Hindlimb muscle (tissue), 1 donor: ENCODE results near the gene LCN6. TPM values are rescaled to one million over a fixed set of nuclear protein-coding genes. Genes with fewer than 3 reads are reported as not detected.
"Not testable (repeated sequence)": the region's sequence is repeated elsewhere in the genome, so short reads cannot be mapped to it uniquely, and the experiment has no call there.

Source experiments
- DNase-seq: peaks from one replicate; pipeline ENCODE4 v3.0.0-alpha.2; 2013
- polyA plus RNA-seq: library from polyadenylated mRNA; unstranded; fragments of 120-200 nt; gene quantifications from one replicate; pipeline ENCODE4 v1.2.1, GENCODE V29; 2013; ENCODE audit not compliant: insufficient read length

The LCN6 gene
- polyA plus RNA-seq, 1 donor, result not detected

DNA sequence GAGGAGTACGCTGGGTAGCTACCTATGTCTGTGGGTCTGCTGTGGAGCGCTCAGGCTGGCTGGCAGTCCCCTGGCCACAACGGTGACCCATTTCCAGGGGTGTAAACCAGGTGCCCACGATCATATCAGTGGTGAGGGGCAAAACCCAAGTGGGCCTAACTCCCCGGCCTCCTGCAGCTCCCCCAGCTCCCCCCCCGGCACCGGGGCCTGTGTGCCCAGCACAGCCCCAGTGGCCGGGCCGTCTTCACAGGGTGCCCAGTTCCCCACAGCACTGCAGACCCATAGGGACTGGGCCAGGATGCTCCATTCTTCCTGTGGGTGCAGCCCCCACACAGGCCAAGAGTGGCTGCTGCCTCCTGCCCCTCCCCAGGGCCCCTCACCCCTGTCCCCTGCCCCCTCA is 10.7 kb upstream of the LCN6 start:
- no peak for DNase-seq

DNA sequence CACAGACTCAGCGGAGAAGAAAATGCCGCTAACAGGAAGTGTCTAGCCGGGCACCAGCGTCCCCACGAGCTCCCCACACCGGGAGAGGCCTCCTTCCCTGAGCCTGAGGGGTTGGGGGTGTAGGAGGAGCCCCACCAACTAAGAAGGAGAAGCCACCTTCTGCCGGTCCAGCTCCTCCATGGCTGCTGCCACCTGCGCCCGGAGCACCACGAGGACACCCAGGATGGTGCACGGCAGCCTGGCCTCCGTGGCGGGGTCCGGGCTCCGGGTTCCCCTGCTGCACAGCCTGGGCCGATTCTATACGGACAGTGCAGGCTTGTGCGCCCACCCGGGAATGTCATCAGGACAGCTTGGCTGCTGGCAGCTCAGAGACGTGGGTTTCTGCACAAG is 9.4 kb upstream of the LCN6 start:
- no peak for DNase-seq

DNA sequence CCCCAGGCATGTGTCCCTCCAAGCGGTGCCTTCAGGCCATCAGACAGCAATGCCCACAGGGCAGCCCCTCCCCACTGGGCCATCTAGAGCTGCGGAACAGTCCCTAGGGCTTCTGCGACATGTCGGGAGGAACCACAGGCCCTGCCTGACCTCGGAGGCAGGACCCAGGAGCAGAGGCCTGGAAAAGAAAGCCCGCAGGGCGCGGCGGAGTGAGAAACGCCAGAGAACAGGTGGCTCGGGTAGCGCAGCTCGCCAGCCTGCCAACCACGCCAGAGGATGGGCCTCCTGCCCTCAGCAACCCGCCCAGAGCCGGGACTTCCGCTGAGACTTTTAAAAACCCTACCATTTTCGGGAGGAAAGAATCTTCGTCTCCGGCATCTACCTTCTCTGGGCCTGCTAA is 9.0 kb upstream of the LCN6 start:
- no peak for DNase-seq

DNA sequence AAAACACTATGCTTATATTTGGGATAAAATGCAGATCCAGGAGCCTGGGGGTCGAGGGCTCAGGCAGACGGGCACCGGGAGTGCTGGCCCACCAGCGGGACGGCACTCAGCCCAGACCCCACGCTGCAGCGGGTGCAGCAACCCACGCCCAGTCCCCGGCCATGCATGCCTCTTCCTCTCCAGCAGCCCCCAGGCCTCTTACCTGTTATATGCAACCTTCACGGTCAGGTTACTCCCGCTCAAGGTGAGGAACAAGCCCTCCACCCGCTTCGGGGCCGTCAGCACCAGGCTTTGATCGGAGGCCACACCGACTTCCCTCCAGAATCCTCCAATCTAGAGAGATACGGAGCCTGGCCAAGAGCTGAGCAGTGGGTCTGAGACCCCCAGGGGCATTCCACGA is 8.5 kb upstream of the LCN6 start:
- no peak for DNase-seq

DNA sequence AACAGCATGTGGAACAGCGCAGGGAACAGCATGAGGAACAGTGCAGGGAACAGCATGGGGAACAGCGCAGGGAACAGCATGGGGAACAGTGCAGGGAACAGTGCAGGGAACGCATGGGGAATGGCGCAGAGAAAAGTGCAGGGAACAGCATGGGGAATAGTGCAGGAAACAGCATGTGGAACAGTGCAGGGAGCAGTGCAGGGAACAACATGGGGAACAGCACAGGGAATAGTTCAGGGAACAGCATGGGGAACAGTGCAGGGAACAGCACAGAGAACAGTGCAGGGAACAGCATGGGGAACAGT is 7.8 kb upstream of the LCN6 start:
- DNase-seq, result no peak

DNA sequence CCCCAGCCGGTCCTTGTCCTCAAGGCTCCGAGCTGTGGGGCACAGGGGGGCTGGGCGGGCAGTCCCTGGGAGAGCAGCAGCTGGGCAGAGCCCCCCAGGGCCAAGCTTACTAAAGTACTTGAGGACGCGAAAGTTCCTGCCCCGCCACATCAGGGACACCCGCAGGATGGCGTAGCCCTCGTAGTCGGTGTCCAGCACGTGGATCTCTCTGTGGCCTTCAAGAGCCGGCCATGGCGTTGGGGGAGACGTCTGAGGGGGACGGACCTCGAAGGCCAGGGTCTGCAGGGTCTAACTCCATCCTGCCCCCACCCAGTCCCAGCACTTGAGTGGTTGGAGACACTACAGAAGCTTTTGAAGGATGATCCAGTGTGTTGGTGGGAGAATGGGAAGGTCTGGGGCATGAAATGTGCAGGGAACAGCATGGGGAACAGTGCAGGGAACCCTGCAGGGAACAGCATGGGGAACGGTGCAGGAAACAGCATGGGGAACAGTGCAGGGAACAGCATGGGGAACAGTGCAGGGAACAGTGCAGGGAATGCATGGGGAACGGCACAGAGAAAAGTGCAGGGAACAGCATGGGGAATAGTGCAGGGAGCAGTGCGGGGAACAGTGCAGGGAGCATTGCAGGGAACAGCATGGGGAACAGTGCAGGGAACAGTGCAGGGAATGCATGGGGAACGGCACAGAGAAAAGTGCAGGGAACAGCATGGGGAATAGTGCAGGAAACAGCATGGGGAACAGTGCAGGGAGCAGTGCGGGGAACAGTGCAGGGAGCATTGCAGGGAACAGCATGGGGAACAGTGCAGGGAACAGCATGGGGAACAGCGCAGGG is 7.2 kb upstream of the LCN6 start:
- DNase-seq, result not testable (repeated sequence)

DNA sequence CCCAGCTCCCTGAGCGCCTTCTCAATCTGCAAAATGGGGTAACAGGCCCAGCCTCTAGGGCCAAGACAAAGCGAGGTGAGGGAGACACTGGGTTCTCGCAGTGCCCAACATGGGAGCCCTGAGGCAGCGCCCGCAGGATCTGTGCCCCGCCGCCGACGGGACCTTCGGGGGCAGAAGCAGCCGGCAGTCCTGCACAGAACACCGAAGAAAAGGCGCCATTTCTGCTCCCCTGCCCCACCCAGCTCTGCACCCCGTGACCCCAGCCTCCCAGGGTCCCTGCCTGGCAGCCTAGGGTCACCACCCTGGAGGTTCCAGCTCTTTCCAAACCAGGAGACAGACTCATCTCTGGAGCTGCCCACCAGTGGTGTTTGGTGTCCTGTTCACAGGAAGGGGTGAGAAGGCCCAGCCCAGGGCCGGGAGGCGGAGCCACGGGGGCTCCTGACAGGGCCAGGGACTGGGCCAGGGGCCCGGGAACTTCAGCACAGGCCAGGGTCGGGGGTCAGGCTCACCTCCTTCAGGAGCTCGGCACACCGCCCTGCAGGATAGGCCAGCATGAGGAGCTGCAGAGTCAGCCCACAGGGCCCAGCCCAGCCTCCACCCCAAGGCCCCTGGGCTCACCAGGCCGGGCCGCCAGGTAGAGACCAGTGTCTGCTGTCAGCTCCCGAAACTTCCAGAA is 6.4 kb upstream of the LCN6 start:
- no peak for DNase-seq

DNA sequence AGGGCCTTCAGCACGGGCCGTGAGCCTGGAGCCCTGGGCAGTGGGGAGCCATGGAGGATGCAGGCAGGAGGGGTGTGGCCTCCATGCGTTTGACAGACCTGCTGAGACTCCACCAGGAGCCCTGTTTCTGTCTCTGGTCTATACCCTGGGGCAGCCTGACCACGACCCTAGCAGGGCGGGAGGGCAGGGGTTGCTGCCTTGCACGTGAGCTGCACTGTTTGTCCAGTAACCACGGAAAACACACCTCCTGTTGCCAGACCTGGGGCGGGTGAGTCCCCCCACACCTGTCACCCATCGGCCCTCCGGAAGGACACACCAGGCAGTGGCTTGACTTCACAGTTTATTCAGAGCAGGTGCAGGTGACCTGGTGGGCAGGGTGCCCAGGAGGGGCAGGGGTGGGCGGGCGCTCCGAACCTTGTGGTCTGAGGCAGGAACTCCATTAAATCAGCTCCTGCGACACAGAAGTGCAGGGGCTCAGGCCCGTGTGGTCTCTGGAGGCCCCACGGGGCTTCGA is 5.8 kb upstream of the LCN6 start:
- no peak for DNase-seq

DNA sequence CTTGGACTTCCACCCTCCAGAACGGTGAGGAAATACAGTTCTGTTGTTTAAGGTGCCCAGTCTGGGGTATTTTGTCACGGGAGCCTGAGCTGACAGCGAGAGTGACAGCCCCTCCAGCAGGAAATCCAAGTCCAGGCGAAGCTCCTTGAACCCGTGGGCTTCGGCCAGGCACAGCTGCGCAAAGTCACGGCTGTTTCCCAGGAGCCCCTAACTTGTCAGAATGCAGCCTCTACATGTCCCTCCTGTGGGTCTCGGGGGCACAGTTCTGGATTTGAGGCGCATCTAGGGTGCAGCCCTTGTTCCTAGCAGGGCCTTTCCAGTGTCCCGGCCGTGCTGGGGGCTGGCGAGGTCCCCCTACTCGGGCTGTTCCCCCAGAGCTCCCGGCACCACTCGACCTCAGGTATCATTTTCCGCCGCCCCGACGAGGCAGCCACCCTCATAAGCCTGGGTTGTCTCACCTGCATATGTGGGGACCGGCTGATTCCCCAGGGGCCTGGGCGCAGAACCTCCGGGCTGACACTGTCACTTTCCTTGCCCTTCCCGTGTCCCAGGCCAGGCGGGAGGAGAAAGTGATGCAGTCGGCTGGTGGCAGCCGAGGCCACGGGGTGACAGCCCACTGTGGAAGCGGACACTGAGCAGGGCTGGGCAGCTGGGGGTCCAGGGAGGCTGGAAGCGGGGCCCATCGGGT is 5.2 kb upstream of the LCN6 start:
- DNase-seq, result no peak

DNA sequence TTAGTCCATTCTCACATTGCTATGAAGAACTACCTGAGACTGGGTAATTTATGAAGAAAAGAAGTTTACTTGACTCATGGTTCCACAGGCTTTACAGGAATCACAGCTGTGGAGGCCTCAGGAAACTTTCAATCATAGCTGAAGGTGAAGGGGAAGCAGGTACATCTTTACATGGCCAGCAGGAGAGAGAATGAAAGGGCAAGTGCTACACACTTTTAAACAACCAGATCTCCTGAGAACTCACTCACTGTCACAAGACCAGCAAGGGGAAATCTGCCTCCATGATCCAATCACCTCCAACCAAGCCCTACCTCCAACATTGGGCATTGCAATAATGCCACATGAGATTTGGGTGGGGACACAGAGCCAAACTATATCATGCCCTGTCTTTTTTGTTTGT is 3.5 kb upstream of the LCN6 start:
- DNase-seq, result no peak

DNA sequence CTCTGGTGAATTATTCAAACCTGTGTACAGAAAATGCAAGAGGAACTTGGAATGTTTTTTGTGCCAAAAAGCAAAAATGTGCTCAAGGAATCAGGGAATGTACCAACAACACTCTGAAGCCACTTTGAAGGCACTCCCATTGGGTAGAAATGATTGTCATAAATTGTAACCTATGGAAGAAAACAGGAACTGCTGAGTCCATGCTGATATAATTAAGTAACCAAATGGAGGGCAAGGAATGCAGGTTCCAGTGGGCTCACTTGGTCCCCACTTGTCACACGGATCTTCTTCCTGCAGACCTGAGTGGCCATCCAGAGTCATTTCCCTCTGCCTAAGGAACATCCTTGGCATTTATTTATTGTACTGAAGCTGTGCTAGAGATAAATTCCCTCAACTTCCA is 2.9 kb upstream of the LCN6 start:
- no peak for DNase-seq

DNA sequence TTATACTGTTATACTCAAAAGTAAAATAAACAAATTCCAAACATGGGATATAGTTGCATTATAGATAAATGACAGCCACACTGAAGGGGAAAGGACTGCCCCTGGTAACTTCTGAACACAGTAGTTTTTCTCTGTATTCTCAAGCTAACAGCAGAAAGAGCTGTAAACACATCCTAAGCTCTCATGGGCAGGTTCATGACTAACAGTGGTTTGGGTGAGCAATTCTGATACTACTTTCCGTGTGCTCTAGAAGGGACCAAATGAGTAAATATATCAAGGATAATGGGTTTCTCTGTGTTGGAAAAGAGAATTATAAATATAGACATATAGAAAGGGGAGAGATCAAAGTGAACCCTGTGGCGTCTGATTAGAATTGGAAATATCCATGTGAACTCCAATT is 2.2 kb upstream of the LCN6 start:
- no peak for DNase-seq

DNA sequence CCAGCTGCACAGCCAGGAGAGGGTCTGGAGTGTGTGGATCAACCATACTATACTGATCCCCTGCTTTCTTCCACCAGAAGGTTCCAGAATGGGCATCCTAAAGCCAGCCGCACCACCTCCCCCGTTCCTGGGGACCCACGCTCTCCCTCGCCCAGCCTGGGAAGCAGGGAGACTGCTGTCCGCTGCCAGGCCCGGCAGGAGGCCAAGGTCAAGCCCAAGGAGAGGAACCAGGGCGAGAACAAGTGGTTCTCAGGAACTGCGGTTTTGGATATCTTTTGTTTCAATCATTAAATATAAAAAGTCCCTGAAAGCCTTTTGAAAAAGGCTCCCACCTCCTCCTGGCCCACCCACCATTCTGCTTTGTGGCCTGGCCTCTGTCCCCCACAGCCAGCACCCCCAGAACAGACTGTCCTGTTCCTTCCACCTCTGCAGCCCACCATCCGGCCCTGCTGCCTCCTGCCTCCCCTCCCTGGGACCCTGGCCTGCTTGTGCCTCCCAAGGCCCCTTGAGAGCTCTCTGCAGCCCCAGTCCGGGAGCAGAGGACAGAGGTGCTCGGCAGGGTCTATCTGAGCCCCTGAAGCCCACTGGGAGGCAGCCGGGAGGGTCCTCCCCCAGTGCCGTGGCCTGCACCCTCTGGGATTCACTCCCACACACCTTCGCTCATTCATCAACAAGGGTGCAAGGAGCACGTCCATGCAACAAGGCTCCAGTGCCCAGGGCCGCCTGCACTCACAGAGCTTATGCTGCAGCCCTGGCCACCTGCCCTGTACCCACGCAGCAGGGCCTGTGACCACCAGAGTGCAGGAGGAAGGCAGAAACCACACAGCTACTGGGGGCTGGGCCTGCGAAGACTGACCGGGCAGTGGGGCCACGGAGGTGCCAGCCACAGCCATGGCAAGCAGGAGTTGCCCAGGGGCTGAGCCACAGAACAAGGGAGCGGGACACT is 614 bp upstream of the LCN6 start:
- no peak for DNase-seq

DNA sequence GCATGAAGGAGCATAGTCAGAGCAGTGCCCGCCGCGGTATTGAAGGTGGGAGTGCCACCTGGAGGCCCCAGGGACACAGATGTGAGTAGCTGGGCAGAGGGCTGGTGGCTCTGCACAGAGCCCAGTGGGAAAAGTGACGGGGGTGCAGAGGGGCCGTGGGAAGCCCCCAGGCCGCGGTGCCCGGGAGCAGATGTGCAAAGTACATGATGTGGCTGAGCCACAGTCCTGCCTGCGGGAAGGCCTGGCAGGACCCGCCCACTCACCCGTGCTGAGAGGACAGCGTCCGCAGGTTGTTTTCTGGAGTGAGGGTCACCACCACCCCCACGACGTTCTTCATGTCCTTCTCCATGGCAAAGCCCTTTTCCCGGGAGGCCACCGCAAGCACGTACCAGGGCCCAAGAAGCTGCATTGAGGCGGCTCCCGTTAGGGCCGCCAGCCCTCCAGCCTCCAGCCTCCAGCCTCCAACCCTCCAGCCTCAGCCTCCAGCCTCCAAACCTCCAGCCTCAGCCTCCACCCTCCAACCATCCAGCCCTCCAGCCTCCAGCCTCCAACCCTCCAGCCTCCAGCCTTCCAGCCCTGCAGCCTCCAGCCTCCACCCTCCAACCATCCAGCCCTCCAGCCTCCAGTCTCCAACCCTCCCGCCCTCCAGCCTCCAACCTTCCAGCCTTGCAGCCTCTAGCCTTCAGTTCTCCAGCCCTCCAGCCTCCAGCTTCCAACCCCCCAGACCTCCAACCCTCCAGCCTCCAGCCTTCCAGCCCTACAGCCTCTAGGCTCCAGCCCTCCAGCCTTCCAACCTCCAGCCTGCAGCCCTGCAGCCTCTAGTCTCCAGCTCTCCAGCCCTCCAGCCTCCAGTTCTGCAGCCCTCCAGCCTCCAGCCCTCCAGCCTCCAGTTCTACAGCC is 914 bp downstream of the LCN6 start:
- no peak for DNase-seq

DNA sequence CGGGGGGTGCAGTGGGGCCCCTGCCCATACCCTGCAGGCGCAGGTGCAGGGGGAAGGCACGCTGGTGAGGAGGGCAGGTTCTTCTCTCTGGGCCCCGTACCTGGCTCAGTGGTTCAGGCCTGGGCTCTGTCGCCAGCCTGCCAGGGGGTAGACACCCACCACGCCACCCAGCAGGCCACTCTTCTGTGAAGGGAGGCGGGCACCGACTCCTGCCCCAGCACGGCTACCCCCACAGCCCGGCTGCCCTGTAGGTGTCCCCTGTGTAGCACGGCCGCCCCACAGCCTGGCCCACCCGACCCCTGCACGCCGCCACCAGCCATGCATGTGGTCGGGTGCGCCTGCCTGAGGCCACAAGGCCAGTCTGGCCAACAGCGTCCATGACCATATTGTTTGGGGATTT is 1.7 kb downstream of the LCN6 start:
- DNase-seq, result no peak

DNA sequence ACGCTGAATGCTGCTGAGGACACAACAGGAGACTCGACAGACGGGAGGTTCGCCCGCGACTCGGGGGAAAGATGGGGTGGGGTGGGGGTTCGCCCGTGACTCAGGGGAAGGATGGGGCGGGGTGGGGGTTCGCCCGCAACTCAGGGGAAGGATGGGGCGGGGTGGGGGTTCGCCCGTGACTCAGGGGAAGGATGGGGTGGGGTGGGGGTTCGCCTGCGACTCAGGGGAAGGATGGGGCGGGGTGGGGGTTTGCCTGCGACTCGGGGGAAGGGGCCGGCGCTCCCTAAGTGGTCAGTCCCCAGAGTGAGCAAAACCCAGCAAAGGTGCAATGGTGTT is 2.2 kb downstream of the LCN6 start:
- no peak for DNase-seq

DNA sequence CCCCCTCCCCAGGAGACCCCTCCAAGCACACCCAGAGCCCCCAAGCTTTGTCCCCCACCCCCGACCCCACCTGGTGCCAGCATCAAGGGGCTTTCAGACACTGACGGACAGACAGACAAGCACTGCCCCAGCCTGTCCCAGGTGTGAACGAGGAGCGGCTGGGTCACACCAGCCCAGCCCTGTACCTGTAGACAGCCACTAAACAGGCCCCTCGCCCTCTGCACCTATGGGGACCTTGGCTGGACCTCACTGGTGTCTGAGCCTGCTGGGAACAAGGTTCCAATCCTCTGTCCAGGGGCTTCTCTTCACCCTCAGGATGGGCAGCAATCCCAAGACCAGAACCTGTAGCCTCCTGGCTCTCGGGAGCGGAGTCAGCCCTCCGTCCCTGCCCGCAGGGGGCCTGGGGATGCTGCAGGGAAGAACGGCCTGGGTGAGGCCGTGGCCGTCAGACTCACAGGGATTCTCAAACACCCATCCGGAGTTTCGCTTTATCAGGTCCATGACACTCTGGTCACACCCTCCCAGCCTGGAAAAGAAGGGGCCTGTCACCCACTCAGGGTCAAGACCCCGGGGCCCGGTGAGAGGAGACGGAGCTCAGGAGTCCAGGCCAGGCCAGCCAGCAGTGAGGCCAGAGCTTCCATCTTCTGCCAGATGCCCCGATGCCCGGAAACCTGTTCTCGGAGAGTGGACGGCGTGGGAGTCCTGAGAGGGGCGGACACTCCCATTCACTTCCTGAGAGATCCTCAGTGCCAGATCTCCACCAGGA is 2.8 kb downstream of the LCN6 start:
- DNase-seq, result no peak

DNA sequence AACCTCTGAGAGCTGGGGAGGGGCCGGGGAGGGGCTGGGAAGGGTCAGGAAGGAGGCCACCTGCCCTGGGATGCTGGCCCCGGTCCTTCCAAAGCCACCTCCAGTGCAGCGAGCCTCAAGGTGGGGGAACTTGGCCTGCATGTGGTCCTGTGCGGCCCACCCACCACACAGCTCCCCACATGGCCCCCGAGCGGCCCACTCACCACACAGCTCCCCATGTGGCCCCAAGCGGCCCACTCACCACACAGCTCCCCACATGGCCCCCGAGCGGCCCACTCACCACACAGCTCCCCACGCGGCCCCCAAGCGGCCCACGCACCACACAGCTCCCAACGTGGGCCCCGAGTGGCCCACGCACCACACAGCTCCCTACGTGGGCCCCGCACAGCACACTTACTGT is 3.6 kb downstream of the LCN6 start:
- DNase-seq, result no peak

DNA sequence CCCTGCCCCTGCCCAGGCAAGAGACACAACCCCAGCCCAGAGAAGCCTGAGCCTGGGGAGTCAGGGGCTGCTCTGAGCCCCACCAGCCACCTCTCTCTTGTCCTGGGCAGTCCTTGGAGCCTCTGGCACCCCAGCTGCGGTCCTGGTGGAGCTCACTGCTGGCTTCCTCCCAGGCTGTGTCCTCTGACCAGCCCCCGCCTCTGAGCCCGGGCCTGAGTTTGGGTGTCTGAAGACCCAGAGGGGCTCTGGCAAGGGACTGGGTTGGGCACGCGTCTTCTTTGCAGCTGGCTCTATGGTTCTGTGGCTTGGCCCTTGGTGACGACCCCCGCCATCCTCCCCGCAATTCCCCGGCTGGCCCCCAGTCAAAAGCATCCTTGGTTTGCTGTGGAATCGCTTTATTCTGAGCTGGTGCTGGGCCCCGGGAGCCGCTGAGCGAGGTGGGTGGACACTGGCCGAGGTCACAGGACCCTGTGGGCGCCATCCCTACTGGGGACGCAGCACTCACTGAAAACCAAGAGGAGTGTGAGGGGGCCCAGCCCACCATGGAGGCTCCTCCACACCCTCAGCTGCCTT is 4.6 kb downstream of the LCN6 start:
- no peak for DNase-seq

DNA sequence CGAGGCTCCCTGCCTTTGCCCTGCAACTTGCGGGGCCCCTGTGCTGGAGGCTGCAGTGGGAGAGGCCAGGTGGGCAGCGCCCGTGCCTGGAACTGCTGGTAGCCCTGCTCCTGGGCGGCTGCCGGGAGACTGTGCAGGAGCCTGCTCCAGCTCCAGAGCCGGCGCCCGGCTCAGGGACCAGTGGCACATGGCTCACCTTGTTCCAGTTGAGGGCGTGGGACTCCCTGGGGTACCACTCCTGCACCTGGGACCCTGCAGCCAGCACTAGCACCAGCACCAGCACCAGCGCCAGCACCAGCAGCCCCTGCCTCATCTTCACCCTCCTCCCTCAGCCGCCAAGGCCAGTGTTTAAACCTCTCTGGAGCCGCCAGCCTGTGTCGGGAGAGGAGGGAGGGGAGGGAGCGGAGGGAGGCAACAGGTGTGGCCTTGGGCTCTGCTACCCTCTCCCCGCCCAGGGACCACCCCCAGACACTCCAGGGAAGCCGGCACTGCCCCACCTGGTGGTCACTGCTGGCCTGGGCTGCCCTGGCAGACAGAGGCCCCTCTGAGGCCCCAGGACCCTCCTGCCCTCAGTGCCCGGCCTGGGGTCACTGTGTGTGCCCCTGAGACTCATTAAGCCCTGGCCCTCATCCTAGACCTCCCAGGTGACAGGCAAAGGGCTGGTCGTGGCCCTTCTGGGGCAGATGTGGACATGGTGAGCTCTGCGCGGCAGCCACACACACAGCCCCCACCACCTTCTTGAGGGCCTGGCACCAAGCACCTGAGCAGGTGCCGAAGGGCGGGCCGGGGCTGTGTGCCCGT is 5.5 kb downstream of the LCN6 start, which contains the start of gene LCN10:
TSS of gene LCN10 (minus strand) at position 350 of the 801 bp plus-strand sequence. CDS start at position 313, 37 bp downstream.
- DNase-seq, result no peak
